ENCODE results near the gene LACRT.
A peak's percentile ranks its signal among the peaks of the same experiment; 100 is the strongest.
"Not testable (repeated sequence)": the region's sequence is repeated elsewhere in the genome, so short reads cannot be mapped to it uniquely, and the experiment has no call there.

Gene LACRT

DNA sequence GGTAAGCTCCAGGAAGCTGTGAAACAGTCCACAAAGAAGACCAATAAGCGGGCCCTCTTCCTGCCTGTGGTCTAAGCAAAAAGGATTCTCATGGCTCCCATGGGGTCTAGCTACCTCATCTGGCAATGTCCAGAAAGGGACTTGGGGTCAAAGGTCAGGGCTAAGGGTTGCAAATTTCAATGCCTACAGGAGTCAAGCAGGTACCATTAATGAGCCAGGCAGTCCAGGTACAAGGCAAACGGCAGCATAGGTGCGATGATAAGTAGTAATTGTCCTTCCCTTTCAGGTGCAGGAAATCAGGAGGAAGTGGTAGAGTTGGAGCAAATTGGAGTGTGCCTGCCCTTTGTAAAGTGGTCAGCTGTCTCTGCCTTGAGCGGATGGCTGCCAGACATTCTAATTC, 6.4 kb upstream of the LACRT start:
- DNase-seq (ENCODE audit: low spot score): no peak
- TF ChIP-seq CTCF (IDR thresholded peaks at IDR 0.05): no peak
- Histone ChIP-seq H3K27ac (no peak overlapping the region), H3K4me3 (no peak overlapping the region)

DNA sequence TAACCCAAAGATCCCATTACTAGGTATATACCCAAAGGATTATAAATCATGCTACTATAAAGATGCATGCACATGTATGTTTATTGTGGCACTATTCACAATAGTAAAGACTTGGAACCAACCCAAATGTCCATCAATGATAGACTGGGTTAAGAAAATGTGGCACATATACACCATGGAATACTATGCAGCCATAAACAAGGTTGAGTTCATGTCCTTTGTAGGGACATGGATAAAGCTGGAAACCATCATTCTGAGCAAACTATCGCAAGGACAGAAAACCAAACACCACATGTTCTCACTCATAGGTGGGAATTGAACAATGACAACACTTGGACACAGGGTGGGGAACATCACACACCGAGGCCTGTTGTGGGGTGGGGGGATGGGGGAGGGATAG, 4.4 kb upstream of the LACRT start:
- H3K4me3 ChIP-seq; H3K27ac ChIP-seq; DNase-seq (ENCODE audit: low spot score): not testable (repeated sequence)

DNA sequence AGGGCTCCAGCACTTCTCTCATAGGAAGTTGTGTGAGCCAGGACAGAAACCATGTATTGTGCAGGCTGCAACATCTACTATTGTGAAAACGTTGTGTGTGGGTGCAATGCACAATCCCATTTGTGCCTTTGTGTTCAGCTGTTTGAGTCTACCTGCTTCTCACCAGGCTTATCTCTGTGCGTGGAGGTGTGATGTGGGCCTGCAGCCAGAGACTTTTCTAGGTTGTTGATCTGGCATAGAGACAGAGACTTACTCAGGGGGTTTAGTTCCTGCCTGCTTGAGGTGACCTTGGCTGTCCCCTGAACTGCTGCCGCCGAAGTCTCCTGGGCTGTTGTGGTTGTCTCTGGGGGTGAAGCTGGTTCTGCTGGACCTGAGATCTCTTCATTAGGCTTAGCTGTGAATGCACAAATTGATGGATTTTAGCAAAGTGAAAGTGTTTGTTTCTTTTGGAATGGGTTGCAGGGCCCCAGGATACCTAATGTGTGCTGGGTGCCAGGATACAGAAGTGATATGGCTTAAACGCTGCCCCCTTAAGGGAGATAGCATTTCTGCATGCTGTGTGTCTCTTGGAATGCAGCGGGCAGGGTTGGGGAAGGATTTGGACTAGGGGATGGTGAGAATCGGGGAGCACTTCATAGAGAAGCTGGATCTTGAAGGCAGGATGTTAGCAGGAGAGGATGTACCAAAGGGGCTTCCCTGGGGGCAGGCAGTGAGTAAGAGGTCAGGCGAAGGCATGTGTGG, 2.5 kb downstream of the LACRT start:
- Histone ChIP-seq H3K27ac (no peak overlapping the region), H3K4me3 (no peak overlapping the region)
- DNase-seq (ENCODE audit: low spot score): no peak
- no peak for TF ChIP-seq CTCF (IDR thresholded peaks at IDR 0.05)

GRCh38 chr12:54631551-54631950, 3.1 kb downstream of the LACRT start:
- TF ChIP-seq CTCF (IDR thresholded peaks at IDR 0.05): no peak
- Histone ChIP-seq H3K4me3 (no peak overlapping the region), H3K27ac (no peak overlapping the region)
- no peak for DNase-seq (ENCODE audit: low spot score)

- no peak overlapping the region for H3K27ac ChIP-seq
- peak; percentile 8 for DNase-seq (ENCODE audit: low spot score)
- TF ChIP-seq CTCF (IDR thresholded peaks at IDR 0.05): no peak
- H3K4me3 ChIP-seq: no peak overlapping the region
These were observed 4.8 kb downstream of the LACRT start for GRCh38 chr12:54629925-54630324.

GRCh38 chr12:54628186-54628846, 6.4 kb downstream of the LACRT start:
- no peak overlapping the region for H3K4me3 ChIP-seq
- no peak overlapping the region for H3K27ac ChIP-seq
- peak; percentile 40 for DNase-seq (ENCODE audit: low spot score)
- TF ChIP-seq CTCF (IDR thresholded peaks at IDR 0.05): no peak

DNA sequence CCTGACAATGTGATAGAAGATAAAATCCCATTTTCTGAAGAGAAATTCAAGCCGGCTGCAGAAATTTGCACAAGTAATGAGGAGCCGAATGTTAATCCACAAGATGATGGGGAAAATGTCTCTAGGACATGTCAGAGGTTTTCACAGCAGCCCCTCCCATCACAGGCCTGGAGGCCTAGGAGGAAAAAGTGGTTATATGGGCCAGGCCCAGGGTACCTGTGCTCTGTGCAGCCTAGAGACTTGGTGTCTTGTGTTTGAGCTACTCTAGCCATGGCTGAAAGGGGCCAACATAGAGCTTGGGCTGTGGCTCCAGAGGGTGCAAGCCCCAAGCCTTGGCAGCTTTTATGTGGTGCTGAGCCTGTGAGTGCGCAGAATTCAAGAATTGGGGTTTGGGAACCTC, 7.4 kb downstream of the LACRT start:
- Histone ChIP-seq H3K4me3 (no peak overlapping the region), H3K27ac (no peak overlapping the region)
- no peak for TF ChIP-seq CTCF (IDR thresholded peaks at IDR 0.05)
- DNase-seq (ENCODE audit: low spot score): no peak
